HuH-7.5 (cell line): ENCODE measurements around the gene STXBP5L.
"Not testable (repeated sequence)": the region's sequence is repeated elsewhere in the genome, so short reads cannot be mapped to it uniquely, and the experiment has no call there.

Experiments used
- DNase-seq: peaks from one replicate; pipeline ENCODE4 v3.0.0; 2011; ENCODE audit warnings: low spot score

STXBP5L gene

GRCh38 chr3:121018917-121019321 lies 110.9 kb downstream of the STXBP5L start:
- DNase-seq, result no peak

GRCh38 chr3:121063628-121064027 lies 155.6 kb downstream of the STXBP5L start:
- DNase-seq, result no peak

- no peak for DNase-seq
Measured at GRCh38 chr3:121064121-121064520, 156.1 kb downstream of the STXBP5L start.

- no peak for DNase-seq
Measured at GRCh38 chr3:121072133-121072532, 164.1 kb downstream of the STXBP5L start.

DNA sequence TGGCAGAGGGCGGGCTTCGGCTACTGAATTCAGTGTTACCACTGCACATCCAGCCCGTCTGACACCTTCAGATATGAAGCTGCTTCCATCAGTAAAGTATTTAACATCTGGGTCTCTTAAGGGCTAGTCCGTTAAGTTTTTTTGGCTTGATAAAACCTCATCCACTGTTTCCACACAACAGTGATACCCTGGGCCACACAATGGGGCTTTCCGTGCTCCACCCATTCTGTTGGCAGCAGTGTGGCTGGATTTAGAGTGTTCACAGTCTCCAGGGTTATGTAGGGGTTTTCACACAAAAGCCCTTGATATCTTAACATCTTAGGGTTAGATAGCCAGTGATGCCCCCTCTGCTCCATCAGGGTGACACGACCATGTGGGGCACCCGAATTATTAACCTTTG lies 165.0 kb downstream of the STXBP5L start:
- no peak for DNase-seq

DNA sequence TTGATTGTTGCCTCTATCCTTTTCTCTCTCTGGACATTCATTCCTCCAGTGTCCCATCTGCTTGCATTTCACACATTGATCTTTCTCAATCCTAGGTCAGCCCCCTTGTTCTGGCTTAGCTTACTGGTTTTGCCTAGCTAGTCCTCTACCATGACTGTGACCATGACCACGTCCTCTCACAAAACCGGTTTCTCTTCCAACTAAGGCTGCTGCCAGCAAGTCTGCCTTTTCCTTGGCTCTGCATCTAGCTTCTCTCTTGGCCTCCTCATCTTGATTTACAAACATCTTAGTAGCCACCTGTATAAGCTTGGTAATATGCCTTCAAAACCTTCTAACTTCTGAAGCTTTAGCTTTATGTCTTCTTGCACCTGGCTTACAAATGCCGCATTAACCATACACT lies 167.2 kb downstream of the STXBP5L start:
- DNase-seq, result no peak

DNA sequence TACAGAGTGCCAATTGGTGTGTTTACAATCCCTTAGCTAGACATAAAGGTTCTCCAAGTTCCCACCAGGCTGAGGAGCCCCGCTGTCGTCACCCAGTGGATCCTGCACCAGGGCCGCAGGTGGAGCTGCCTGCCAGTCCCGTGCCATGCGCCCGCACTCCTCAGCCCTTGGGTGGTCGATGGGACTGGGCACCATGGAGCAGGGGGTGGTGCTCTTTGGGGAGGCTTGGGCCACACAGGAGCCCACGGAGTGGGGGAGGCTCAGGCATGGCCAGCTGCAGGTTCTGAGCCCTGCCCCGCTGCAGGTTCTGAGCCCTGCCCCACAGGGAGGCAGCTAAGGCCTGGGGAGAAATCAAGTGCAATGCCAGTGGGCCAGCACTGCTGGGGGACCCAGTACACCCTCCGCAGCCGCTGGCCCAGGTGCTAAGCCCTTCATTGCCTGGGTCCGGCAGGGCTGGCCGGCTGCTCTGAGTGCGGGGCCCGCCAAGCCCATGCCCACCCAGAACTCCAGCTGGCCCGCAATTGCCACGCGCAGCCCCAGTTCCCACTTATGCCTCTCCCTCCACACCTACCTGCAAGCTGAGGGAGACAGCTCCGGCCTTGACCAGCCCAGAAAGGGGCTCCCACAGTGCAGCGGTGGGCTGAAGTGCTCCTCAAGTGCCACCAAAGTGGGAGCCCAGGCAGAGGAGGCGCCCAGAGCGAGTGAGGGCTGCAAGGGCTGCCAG lies 170.5 kb downstream of the STXBP5L start:
- DNase-seq, result not testable (repeated sequence)

DNA sequence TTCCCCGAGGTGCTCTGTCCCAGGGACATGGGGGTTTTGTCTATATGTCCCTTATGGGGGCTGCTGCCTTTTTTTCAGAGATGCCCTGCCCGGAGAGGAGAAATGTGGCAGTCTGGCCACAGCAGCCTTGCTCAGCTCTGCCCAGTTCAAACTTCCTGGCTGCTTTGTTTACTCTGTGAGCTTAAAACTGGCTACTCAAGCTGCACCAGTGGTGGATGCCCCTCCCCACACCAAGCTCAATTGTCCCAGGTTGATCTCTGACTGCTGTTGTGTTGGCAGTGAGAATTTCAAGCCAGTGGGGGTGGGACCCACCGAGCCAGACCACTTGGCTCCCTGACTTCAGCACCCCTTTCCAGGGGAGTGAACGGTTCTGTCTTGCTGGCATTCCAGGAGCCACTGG lies 188.9 kb downstream of the STXBP5L start:
- no peak for DNase-seq

- not testable (repeated sequence) for DNase-seq
Measured at GRCh38 chr3:121111086-121111485, 203.1 kb downstream of the STXBP5L start.

- no peak for DNase-seq
Measured at GRCh38 chr3:121111914-121112612, 204.1 kb downstream of the STXBP5L start.

- no peak for DNase-seq
Measured at GRCh38 chr3:121126033-121126706, 218.2 kb downstream of the STXBP5L start.

- DNase-seq, result no peak
Measured at GRCh38 chr3:121126707-121127035, 218.7 kb downstream of the STXBP5L start.

GRCh38 chr3:121152573-121152972 lies 244.6 kb downstream of the STXBP5L start:
- DNase-seq, result no peak

GRCh38 chr3:121153851-121154250 lies 245.8 kb downstream of the STXBP5L start:
- DNase-seq, result no peak

DNA sequence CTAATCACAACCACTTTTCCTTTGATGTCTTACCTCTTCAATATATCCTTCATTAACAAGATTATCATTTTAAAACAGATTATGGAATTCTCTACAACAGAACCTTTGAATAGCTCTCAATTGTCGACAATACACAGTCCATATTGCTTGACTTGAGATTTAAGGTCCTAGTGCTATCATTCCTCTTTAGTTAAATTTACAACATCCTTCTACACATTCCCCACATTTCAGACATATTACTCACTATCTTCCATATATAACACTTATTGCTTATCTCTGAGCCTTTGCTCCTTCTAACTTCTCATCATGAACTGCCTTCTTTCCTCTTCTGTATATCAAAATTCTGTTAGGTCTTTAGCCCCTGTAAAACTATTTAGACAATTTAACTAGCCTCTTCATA lies 247.0 kb downstream of the STXBP5L start:
- DNase-seq, result no peak

- no peak for DNase-seq
Measured at GRCh38 chr3:121165397-121165837, 257.4 kb downstream of the STXBP5L start.

DNA sequence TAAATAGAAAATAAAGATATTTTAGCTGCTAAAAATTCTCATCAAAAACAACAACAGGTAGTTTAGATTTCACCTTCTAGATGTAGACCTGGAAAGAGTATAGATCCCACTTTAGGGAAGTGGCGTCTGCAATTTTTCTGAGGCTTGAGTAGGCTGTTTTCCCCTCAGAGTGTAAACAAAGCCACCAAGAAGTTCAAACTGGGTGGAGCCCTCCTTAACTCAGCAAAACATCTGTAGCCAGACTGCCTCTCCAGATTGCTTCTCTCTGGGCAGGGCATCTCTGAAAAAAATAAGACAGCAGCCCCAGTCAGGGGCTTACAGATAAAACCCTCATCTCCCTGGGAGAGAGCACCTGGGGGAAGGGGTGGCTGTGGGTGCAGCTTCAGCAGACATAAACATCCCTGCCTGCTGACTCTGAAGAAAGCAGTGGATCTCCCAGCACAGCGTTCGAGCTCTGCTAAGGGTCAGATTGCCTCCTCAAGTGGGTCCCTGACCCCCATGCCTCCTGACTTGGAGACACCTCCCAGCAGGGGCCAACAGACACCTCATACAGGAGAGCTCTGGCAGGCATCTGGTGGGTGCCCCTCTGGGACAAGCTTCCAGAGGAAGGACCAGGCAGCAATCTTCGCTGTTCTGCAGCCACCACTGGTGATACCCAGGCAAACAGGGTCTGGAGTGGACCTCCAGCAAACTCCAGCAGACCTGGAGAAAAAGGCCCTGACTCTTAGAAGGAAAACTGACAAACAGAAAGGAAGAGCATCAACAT lies 259.6 kb downstream of the STXBP5L start:
- DNase-seq, result no peak

DNA sequence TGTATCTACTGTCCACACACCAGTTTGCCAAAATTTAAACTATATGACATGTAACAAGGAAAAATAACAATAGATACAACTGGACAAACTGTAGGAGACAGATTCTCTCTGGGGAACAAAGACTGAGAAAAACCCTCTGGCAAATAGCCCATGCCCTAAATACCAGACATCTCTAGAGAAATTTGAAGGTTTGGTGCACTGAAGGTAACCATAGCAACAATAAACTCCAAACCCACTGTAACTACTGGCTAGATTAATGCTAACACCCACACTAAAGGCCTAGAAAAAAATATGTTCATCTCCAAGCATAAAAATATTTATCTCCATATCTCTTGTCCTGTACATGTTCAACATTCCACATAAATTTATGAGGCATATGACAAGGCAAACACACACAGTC lies 267.1 kb downstream of the STXBP5L start:
- no peak for DNase-seq

- not testable (repeated sequence) for DNase-seq
Measured at GRCh38 chr3:121190626-121191025, 282.6 kb downstream of the STXBP5L start.

DNA sequence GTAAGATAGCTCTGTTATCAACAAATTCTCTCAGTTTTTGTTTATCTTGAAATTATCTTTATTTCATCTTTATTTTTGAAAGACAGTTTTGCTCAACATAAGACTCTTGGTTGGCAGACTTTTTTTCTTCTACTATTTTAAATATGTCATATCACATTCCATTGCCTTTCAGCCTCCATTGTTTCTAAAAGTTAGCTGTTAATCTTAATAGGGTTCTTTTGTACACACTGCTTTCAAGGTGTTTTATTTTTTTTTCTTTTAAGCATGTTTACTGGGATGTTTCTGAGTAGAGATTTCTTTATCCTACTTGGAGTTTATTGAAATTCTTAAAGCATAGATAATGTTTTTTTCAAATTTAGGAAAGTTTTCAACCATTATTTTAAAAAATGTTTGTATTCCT lies 294.6 kb downstream of the STXBP5L start:
- DNase-seq, result no peak

- no peak for DNase-seq
Measured at GRCh38 chr3:121223116-121223515, 315.1 kb downstream of the STXBP5L start.

GRCh38 chr3:121228971-121229370 lies 321.0 kb downstream of the STXBP5L start:
- DNase-seq, result no peak
